ENCODE data around the gene TCHHL1. TPM values are rescaled to one million over a fixed set of nuclear protein-coding genes. Genes with fewer than 3 reads are reported as not detected.

The TCHHL1 gene
- total and polyA plus RNA-seq, 2 of the 8 experiments (the other 6 are each of a cell fraction or from before 2014, with no cell fraction given) = not detected

DNA sequence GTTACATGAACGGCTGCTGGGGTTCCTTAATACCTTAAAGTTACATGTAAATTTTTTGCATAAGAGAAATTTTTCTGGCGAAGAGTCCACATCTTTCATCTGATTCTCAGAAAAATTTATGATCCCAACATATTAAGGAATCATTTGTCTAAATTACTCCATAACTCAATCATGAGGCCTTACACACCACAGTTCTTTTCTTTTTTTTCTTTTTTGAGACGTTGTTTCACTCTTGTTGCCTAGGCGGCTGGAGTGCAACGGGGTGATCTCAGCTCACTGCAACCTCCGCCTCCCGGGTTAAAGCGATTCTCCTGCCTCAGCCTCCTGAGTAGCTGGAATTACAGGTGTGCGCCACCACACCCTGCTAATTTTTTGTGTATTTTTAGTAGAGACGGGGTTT lies 50.0 kb downstream of the TCHHL1 start:
- Histone ChIP-seq H3K4me3 (ENCODE audit: extremely low read depth in 1 of 4, insufficient read depth in 2 of 4, low read depth in 3 of 4, low read length in 4 of 4) (no peak overlapping the region), H2AK5ac (ENCODE audit: low read depth, low read length) (no peak overlapping the region), H3K9ac (replicated peaks in 1 of 4; ENCODE audit: extremely low read depth in 1 of 4, low read depth in 3 of 4, low read length in 3 of 4) (no peak overlapping the region), H4K20me1 (replicated peaks in 1 of 2; ENCODE audit: control insufficient read depth in 1 of 2, insufficient read depth in 2 of 2, low read length in 2 of 2) (no peaks in the 10 kb centered on the region), H4K91ac (replicated peaks; ENCODE audit: insufficient read length, low read length) (no peak overlapping the region), H2BK120ac (replicated peaks; ENCODE audit: low read depth, low read length) (no peak overlapping the region), H3K23me2 (ENCODE audit: low read depth, low read length) (peaks cover 6% of the 10 kb centered on the region; the same call in 1 of the 2 replicates), H2BK12ac (ENCODE audit: low read depth, low read length) (no peak overlapping the region), H2BK5ac (ENCODE audit: low read depth, low read length) (no peak overlapping the region), H3K9me3 (ENCODE audit: insufficient read depth in 2 of 2, low read depth in 1 of 2, low read length in 1 of 2) (no peaks in the 10 kb centered on the region), H3K4me2 (ENCODE audit: insufficient read depth in 1 of 2, low read depth in 2 of 2, low read length in 2 of 2) (no peak overlapping the region), H3K79me1 (ENCODE audit: low read depth, low read length) (no peaks in the 10 kb centered on the region), H3K79me2 (ENCODE audit: control insufficient read depth in 1 of 2, insufficient read depth in 2 of 2, low read length in 2 of 2) (no peaks in the 10 kb centered on the region), H4K8ac (ENCODE audit: extremely low read depth, insufficient read depth, low read length) (no peak overlapping the region), H2BK15ac (ENCODE audit: low read length) (no peak overlapping the region), H2AFZ (ENCODE audit: low read length) (no peak overlapping the region), H3K27me3 (replicated peaks in 1 of 4; ENCODE audit: control insufficient read depth in 3 of 4, extremely low read depth in 1 of 4, insufficient read depth in 3 of 4, low read length in 3 of 4) (peaks cover 0 to 6% (median 0%) of the 10 kb centered on the region in 4 experiments; a peak in 4 of 7 replicates), H3K36me3 (ENCODE audit: control insufficient read depth in 2 of 4, insufficient read depth in 4 of 4, low read length in 3 of 4) (no peaks in the 10 kb centered on the region), H3K18ac (ENCODE audit: extremely low read depth, low read length) (no peak overlapping the region), H3K4ac (replicated peaks; ENCODE audit: insufficient read length, low read depth, low read length) (no peak overlapping the region), H3K4me1 (replicated peaks in 1 of 4; ENCODE audit: control insufficient read depth in 3 of 4, insufficient read depth in 4 of 4, low read length in 3 of 4) (peaks cover 4 to 16% (median 8%) of the 10 kb centered on the region in 4 experiments), H3K14ac (ENCODE audit: insufficient read length) (no peak overlapping the region), H2BK20ac (ENCODE audit: low read length) (no peak overlapping the region), H3K23ac (ENCODE audit: insufficient read length) (no peak overlapping the region), H3K56ac (replicated peaks; ENCODE audit: insufficient read length, low read depth, low read length) (no peak overlapping the region), H3K27ac (ENCODE audit: low read depth, low read length) (no peak overlapping the region), H4K5ac (ENCODE audit: insufficient read length, low read depth, low read length) (no peak overlapping the region)
- FAIRE-seq = no peak
- no peak for TF ChIP-seq BCL11A (IDR thresholded peaks at IDR 0.05; ENCODE audit: low read depth in 2 of 2, low read length in 2 of 2)
- no peak for TF ChIP-seq YY1 (IDR thresholded peaks at IDR 0.05; ENCODE audit: low read depth, low read length)
- no peak for TF ChIP-seq CHD2 (IDR thresholded peaks at IDR 0.05; ENCODE audit: low read length)
- TF ChIP-seq TAF1 (IDR thresholded peaks at IDR 0.05; ENCODE audit: low read depth, low read length) = no peak
- TF ChIP-seq RXRA (IDR thresholded peaks at IDR 0.05; ENCODE audit: insufficient read depth, low read depth, low read length) = no peak
- ChIA-PET POLR2A (ENCODE audit: partially characterized antibody) (no interaction called here), CTCF (ENCODE audit: partially characterized antibody) (interaction anchor here (1.6 to 3.7 kb wide), 4 partner anchors 9 to 37 kb away, joined by 5 to 13 read pairs (median 8); no protein-coding TSS in a partner anchor)
- WGBS, 2 experiments (ENCODE audit: extremely low coverage in 1 of 2, insufficient coverage in 1 of 2, insufficient read length in 1 of 2, insufficient replicate concordance in 2 of 2, low coverage in 1 of 2, low lambda C conversion rate in 2 of 2, missing lambda C conversion rate in 1 of 2) = 94% methylated on average over 10 of the region's 10 CpGs; no CpG with 5 or more reads in 1 of the 2 experiments
- DNase-seq (ENCODE audit: low read depth in 1 of 2, low spot score in 2 of 2) = no peak
